Measurements from ENCODE around the gene B3GNT9.

The B3GNT9 gene

DNA sequence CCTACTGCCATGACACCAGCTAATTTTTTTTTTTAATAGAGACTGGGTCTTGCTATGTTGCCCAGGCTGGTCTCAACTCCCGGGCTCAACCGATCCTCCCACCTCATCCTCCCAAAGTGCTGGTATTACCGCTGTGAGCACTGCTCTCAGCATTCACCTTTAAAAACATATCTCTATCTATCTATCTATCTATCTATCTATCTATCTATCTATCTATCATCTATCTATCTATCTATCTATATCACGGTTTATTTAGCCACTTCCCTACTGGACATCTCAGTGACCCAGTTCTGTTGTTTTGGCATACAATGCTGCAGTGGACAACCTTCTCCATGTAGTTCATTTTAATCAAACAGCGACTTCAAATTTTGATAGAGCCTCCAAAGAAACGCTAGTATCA is 42.3 kb downstream of the B3GNT9 start:
- H3K27ac ChIP-seq = no peak overlapping the region
- H3K36me3 ChIP-seq = peaks cover 18% of the 10 kb centered on the region
- no peak overlapping the region for H3K4me3 ChIP-seq (ENCODE audit: low read depth, low read length)
- H3K27me3 ChIP-seq (ENCODE audit: insufficient read depth, low read depth, severe bottlenecking) = no peaks in the 10 kb centered on the region
- no peaks in the 10 kb centered on the region for H3K9me3 ChIP-seq (ENCODE audit: severe bottlenecking)
- DNase-seq = no peak
- no peak for TF ChIP-seq CTCF (IDR thresholded peaks at IDR 0.05; ENCODE audit: low read depth, low read length)

DNA sequence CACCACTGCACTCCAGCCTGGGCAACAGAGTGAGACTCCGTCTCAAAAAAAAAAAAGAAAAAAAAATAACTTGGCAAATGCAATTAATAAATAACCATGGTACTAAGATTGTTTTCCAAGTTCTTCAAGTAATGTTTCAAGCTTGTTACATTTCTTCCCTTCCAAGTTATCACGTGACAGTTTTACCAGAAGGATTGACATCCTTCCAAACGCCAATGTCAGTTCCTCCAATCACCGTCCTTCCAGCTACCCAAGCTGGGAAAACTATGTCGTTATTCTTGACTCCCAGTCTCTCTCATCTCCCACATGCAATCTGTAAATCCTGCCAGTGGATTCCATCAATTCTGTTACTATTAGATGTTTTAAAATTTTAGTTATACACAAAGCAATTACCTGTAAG is 44.9 kb downstream of the B3GNT9 start:
- H3K27me3 ChIP-seq (ENCODE audit: insufficient read depth, low read depth, severe bottlenecking) = no peaks in the 10 kb centered on the region
- no peak for DNase-seq
- TF ChIP-seq CTCF (IDR thresholded peaks at IDR 0.05; ENCODE audit: low read depth, low read length) = no peak
- H3K4me3 ChIP-seq (ENCODE audit: low read depth, low read length) = no peak overlapping the region
- H3K9me3 ChIP-seq (ENCODE audit: severe bottlenecking) = no peaks in the 10 kb centered on the region
- H3K36me3 ChIP-seq = peaks cover 8% of the 10 kb centered on the region
- H3K27ac ChIP-seq = no peak overlapping the region

DNA sequence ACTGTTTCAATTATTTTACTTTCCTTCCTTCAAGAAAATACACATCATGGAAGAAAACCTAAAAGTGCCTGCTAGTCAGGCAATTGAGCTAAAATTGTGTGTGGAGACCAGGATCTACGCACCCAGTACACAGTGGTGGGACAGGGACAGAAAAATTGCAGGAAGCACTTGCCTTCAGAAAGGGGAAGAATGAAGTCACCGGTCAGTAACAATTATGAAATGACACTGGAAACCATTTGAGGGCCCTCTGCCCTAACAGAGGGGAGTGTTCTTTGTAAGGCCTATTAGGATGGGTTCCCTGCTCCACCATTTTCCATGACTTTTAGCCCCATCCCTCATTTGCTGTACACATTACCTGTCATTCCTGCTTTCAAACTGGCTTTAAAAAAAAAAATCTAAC is 45.6 kb downstream of the B3GNT9 start:
- DNase-seq = no peak
- Histone ChIP-seq H3K4me3 (ENCODE audit: low read depth, low read length) (no peak overlapping the region), H3K36me3 (peaks cover 12% of the 10 kb centered on the region), H3K9me3 (ENCODE audit: severe bottlenecking) (no peaks in the 10 kb centered on the region), H3K27ac (no peak overlapping the region), H3K27me3 (ENCODE audit: insufficient read depth, low read depth, severe bottlenecking) (no peaks in the 10 kb centered on the region)
- TF ChIP-seq CTCF (IDR thresholded peaks at IDR 0.05; ENCODE audit: low read depth, low read length) = no peak

- no peak for DNase-seq
- TF ChIP-seq CTCF (IDR thresholded peaks at IDR 0.05; ENCODE audit: low read depth, low read length) = no peak
- H3K27me3 ChIP-seq (ENCODE audit: insufficient read depth, low read depth, severe bottlenecking) = no peaks in the 10 kb centered on the region
- no peak overlapping the region for H3K27ac ChIP-seq
- H3K9me3 ChIP-seq (ENCODE audit: severe bottlenecking) = no peaks in the 10 kb centered on the region
- H3K4me3 ChIP-seq (ENCODE audit: low read depth, low read length) = no peak overlapping the region
- peaks cover 12% of the 10 kb centered on the region for H3K36me3 ChIP-seq
Observed at GRCh38 chr16:67104845-67105244, 46.0 kb downstream of the B3GNT9 start.

GRCh38 chr16:67104061-67104460 is 46.7 kb downstream of the B3GNT9 start:
- no peaks in the 10 kb centered on the region for H3K9me3 ChIP-seq (ENCODE audit: severe bottlenecking)
- no peak overlapping the region for H3K4me3 ChIP-seq (ENCODE audit: low read depth, low read length)
- no peak overlapping the region for H3K27ac ChIP-seq
- no peaks in the 10 kb centered on the region for H3K27me3 ChIP-seq (ENCODE audit: insufficient read depth, low read depth, severe bottlenecking)
- peak; percentile 44 for DNase-seq
- peaks cover 16% of the 10 kb centered on the region for H3K36me3 ChIP-seq
- peak; percentile 72 for TF ChIP-seq CTCF (IDR thresholded peaks at IDR 0.05; ENCODE audit: low read depth, low read length)

- no peak for DNase-seq
- no peak for TF ChIP-seq CTCF (IDR thresholded peaks at IDR 0.05; ENCODE audit: low read depth, low read length)
- Histone ChIP-seq H3K9me3 (ENCODE audit: severe bottlenecking) (no peaks in the 10 kb centered on the region), H3K36me3 (peaks cover 19% of the 10 kb centered on the region), H3K27ac (no peak overlapping the region), H3K27me3 (ENCODE audit: insufficient read depth, low read depth, severe bottlenecking) (no peaks in the 10 kb centered on the region), H3K4me3 (ENCODE audit: low read depth, low read length) (no peak overlapping the region)
Observed at GRCh38 chr16:67101311-67102082, 49.3 kb downstream of the B3GNT9 start.
